PFSK-1 (cell line): ENCODE data around the gene FARS2.

ENCODE experiments used
- FOXP2 ChIP-seq: optimal IDR thresholded peaks from 2 replicates; pipeline ENCODE3; 2011; ENCODE audit warnings: borderline replicate concordance, control low read depth, inconsistent platforms; ENCODE audit not compliant: insufficient read depth; ENCODE audit errors: extremely low read length, extremely low read depth
- POLR2AphosphoS5 ChIP-seq: IDR thresholded peaks from 2 replicates; pipeline ENCODE4 v1.6.1; 2012; ENCODE audit warnings: low read depth, mild to moderate bottlenecking, control low read depth, low read length, moderate library complexity
- SIN3A ChIP-seq: IDR thresholded peaks from 2 replicates; pipeline ENCODE4 v1.6.1; 2012; ENCODE audit warnings: mild to moderate bottlenecking, low read length, moderate library complexity, borderline replicate concordance; ENCODE audit not compliant: insufficient read depth
- TAF1 ChIP-seq: IDR thresholded peaks from 2 replicates; pipeline ENCODE4 v1.6.1; 2012; ENCODE audit warnings: low read length, control low read depth, borderline replicate concordance; ENCODE audit not compliant: insufficient read depth
- TF ChIP-seq, protein P1 (sequence below), 2 experiments: IDR thresholded peaks; 2 replicates each; pipeline versions ENCODE4 v1.6.1 to v1.8.0; 2011 to 2012; ENCODE audit warnings: low read depth in 2 of 2, low read length in 2 of 2, control low read depth in 1 of 2, inconsistent platforms in 1 of 2, mild to moderate bottlenecking in 1 of 2, moderate library complexity in 1 of 2; ENCODE audit not compliant: insufficient read depth in 1 of 2

FARS2 gene

DNA sequence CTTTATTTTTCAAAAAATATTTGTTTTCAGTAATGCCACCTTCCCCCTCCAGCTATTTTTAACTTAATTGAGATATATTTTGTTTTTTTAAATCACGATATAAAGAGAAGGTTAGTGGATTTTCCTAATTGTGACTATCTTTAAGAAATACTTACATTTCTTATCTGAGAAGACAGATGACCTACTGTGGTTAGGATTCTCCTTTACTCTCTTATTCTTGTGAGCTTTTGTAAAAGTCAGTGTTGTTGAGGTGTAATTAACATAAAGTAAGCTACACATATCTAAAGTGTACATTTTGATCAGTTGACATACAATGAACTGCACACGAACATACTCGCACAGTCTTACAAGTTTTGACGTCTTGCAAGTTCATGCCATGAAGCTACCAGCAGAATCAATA, 144.7 kb downstream of the FARS2 start:
- no peak for TF ChIP-seq TAF1
- no peak for TF ChIP-seq FOXP2
- no peak for TF ChIP-seq SIN3A
- TF ChIP-seq, protein P1, sequence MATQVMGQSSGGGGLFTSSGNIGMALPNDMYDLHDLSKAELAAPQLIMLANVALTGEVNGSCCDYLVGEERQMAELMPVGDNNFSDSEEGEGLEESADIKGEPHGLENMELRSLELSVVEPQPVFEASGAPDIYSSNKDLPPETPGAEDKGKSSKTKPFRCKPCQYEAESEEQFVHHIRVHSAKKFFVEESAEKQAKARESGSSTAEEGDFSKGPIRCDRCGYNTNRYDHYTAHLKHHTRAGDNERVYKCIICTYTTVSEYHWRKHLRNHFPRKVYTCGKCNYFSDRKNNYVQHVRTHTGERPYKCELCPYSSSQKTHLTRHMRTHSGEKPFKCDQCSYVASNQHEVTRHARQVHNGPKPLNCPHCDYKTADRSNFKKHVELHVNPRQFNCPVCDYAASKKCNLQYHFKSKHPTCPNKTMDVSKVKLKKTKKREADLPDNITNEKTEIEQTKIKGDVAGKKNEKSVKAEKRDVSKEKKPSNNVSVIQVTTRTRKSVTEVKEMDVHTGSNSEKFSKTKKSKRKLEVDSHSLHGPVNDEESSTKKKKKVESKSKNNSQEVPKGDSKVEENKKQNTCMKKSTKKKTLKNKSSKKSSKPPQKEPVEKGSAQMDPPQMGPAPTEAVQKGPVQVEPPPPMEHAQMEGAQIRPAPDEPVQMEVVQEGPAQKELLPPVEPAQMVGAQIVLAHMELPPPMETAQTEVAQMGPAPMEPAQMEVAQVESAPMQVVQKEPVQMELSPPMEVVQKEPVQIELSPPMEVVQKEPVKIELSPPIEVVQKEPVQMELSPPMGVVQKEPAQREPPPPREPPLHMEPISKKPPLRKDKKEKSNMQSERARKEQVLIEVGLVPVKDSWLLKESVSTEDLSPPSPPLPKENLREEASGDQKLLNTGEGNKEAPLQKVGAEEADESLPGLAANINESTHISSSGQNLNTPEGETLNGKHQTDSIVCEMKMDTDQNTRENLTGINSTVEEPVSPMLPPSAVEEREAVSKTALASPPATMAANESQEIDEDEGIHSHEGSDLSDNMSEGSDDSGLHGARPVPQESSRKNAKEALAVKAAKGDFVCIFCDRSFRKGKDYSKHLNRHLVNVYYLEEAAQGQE (IDR thresholded peaks at IDR 0.05; ENCODE audit: insufficient read depth in 1 of 2, low read depth in 2 of 2, low read length in 2 of 2): no peak
- no peak for TF ChIP-seq POLR2AphosphoS5

DNA sequence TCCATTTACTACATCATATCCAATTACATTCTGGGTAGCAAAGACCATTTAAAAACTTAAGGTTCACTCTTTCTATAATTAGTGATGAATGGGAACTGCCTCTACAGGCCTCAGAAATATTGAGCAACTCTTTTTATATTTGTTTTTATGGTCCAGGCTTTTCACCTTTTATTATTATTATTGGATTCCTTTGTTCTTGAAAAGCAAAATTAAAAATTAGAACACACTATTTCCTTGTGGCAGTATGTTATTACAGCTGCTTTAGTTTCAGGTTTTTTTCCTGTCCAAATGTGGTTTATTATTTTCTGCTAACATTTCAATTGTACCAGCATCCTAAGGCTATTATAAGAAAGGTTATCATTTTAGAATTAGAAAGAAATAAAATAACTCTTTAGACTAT, 150.1 kb downstream of the FARS2 start:
- TF ChIP-seq TAF1 (no peak), FOXP2 (no peak), POLR2AphosphoS5 (no peak)
- TF ChIP-seq, protein P1 (IDR thresholded peaks at IDR 0.05; ENCODE audit: insufficient read depth in 1 of 2, low read depth in 2 of 2, low read length in 2 of 2): no peak

DNA sequence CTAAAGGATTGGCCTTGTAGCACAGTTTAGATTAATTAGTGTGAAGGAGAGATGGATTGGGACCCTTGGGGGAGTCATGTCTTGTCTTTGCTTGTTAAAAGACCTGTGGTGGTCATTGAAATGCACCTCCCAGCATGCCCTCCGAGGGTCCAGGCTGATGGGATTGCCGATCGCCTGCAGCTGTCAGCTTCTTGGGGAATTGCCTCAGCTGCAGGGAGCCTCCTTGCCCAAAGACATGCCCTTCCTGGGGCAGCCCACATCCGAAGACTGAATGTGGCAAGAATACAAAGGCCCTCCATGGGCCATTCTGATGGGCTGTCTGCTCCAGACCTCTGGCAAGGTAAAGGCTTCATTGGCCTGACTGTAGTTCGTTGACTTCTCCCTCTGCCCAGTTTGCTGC, 150.7 kb downstream of the FARS2 start:
- TF ChIP-seq POLR2AphosphoS5 (no peak), SIN3A (no peak), TAF1 (no peak), FOXP2 (no peak)
- TF ChIP-seq, protein P1 (IDR thresholded peaks at IDR 0.05; ENCODE audit: insufficient read depth in 1 of 2, low read depth in 2 of 2, low read length in 2 of 2): no peak

DNA sequence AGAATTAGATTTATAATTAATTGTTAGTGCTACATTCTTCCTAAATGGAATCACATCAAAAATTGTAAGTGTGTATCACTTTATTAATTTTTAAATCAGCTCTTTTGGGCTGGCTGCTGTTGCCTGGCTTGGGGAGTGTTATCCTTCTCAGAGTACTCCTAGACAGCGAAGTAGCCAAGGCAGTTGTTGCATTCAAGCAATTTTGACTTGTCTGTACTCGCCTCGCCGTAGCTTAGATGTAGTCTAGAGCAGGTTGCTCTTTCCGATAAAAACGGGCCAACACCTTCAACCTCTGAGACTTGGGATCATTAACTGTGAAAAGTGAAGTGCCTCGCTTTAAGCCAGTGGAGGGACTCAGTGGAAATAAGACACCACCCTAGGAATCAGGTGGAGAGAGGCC, 151.3 kb downstream of the FARS2 start:
- no peak for TF ChIP-seq FOXP2
- TF ChIP-seq POLR2AphosphoS5: no peak
- TF ChIP-seq, protein P1 (IDR thresholded peaks at IDR 0.05; ENCODE audit: insufficient read depth in 1 of 2, low read depth in 2 of 2, low read length in 2 of 2): no peak
- no peak for TF ChIP-seq TAF1
- no peak for TF ChIP-seq SIN3A

DNA sequence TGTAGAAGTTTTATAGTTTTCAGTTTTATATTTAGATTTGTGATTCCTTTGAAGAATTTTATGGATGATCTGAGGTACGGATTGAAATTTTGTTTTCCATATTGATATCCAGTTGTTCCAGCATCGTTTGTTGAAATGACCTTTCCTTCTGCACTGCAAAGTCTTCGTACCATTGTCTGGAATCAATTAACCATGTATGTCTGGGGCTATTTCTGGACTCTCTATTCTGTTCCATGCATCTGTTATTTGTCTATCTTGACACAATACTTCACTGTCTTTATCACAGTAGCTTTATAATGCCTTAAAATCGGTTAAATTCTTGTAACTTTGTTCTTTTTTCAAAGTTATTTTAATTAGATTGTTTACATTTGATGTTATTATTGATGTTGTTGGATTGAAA, 154.9 kb downstream of the FARS2 start:
- TF ChIP-seq FOXP2: no peak
- no peak for TF ChIP-seq TAF1
- TF ChIP-seq SIN3A: no peak
- TF ChIP-seq POLR2AphosphoS5: no peak
- TF ChIP-seq, protein P1 (IDR thresholded peaks at IDR 0.05; ENCODE audit: insufficient read depth in 1 of 2, low read depth in 2 of 2, low read length in 2 of 2): no peak
